ENCODE measurements around the gene HOTAIR. TPM values are rescaled to one million over a fixed set of nuclear protein-coding genes. Genes with fewer than 3 reads are reported as not detected.

HOTAIR gene
- total and polyA plus RNA-seq, 5 donors: not detected

- intact Hi-C loops (cut with DNase I): no loop called here
- no peaks in the 10 kb centered on the region for H3K9me3 ChIP-seq (ENCODE audit: control insufficient read depth, low read length)
- no peak overlapping the region for H3K4me3 ChIP-seq (ENCODE audit: low read length)
- 21% methylated on average over 24 of the region's 24 CpGs for WGBS
- H3K4me1 ChIP-seq (ENCODE audit: control insufficient read depth, insufficient read depth, low read length): no peaks in the 10 kb centered on the region
- DNase-seq (no peak), ATAC-seq (no peak)
- H3K27me3 ChIP-seq (ENCODE audit: control insufficient read depth, insufficient read depth): peaks cover 2% of the 10 kb centered on the region
- H3K27ac ChIP-seq (ENCODE audit: low read length): no peak overlapping the region
Observed at GRCh38 chr12:53968214-53969127, 6.3 kb downstream of the HOTAIR start.

GRCh38 chr12:53967421-53967925 lies 7.3 kb downstream of the HOTAIR start:
- Histone ChIP-seq H3K27ac (ENCODE audit: low read length) (no peak overlapping the region), H3K9me3 (ENCODE audit: control insufficient read depth, low read length) (no peaks in the 10 kb centered on the region), H3K4me1 (ENCODE audit: control insufficient read depth, insufficient read depth, low read length) (no peaks in the 10 kb centered on the region), H3K27me3 (ENCODE audit: control insufficient read depth, insufficient read depth) (peaks cover 2% of the 10 kb centered on the region), H3K4me3 (ENCODE audit: low read length) (no peak overlapping the region)
- WGBS: 16% methylated on average over 5 of the region's 5 CpGs
- intact Hi-C loops (cut with DNase I): no loop called here
- ATAC-seq: no peak
- DNase-seq: no peak

- no peaks in the 10 kb centered on the region for H3K4me1 ChIP-seq (ENCODE audit: control insufficient read depth, insufficient read depth, low read length)
- DNase-seq (no peak), ATAC-seq (no peak)
- 11% methylated on average over 36 of the region's 36 CpGs for WGBS
- H3K4me3 ChIP-seq (ENCODE audit: low read length): peak overlapping the region; percentile 18
- intact Hi-C loops (cut with DNase I): no loop called here
- no peaks in the 10 kb centered on the region for H3K9me3 ChIP-seq (ENCODE audit: control insufficient read depth, low read length)
- no peak overlapping the region for H3K27ac ChIP-seq (ENCODE audit: low read length)
- H3K27me3 ChIP-seq (ENCODE audit: control insufficient read depth, insufficient read depth): peaks cover 2% of the 10 kb centered on the region
Observed at GRCh38 chr12:53966385-53967133, 8.2 kb downstream of the HOTAIR start.

GRCh38 chr12:53966085-53966384 lies 8.7 kb downstream of the HOTAIR start:
- Histone ChIP-seq H3K27me3 (ENCODE audit: control insufficient read depth, insufficient read depth) (peaks cover 2% of the 10 kb centered on the region), H3K4me3 (ENCODE audit: low read length) (no peak overlapping the region), H3K4me1 (ENCODE audit: control insufficient read depth, insufficient read depth, low read length) (no peaks in the 10 kb centered on the region), H3K27ac (ENCODE audit: low read length) (no peak overlapping the region), H3K9me3 (ENCODE audit: control insufficient read depth, low read length) (no peaks in the 10 kb centered on the region)
- WGBS: 5% methylated on average over 15 of the region's 15 CpGs
- DNase-seq (no peak), ATAC-seq (no peak)
- intact Hi-C loops (cut with DNase I): no loop called here

- H3K4me1 ChIP-seq (ENCODE audit: control insufficient read depth, insufficient read depth, low read length): no peaks in the 10 kb centered on the region
- intact Hi-C loops (cut with DNase I): no loop called here
- no peak for DNase-seq
- WGBS: 4% methylated on average over 18 of the region's 18 CpGs
- H3K4me3 ChIP-seq (ENCODE audit: low read length): no peak overlapping the region
- H3K27me3 ChIP-seq (ENCODE audit: control insufficient read depth, insufficient read depth): peaks cover 2% of the 10 kb centered on the region
- H3K27ac ChIP-seq (ENCODE audit: low read length): no peak overlapping the region
- H3K9me3 ChIP-seq (ENCODE audit: control insufficient read depth, low read length): no peaks in the 10 kb centered on the region
- no peak for ATAC-seq
Observed at GRCh38 chr12:53965281-53966084, 9.3 kb downstream of the HOTAIR start.

- Histone ChIP-seq H3K27ac (ENCODE audit: low read length) (no peak overlapping the region), H3K4me3 (ENCODE audit: low read length) (no peak overlapping the region), H3K4me1 (ENCODE audit: control insufficient read depth, insufficient read depth, low read length) (no peaks in the 10 kb centered on the region), H3K27me3 (ENCODE audit: control insufficient read depth, insufficient read depth) (peaks cover 2% of the 10 kb centered on the region), H3K9me3 (ENCODE audit: control insufficient read depth, low read length) (no peaks in the 10 kb centered on the region)
- DNase-seq (no peak), ATAC-seq (no peak)
- WGBS: 12% methylated on average over 2 of the region's 2 CpGs
- intact Hi-C loops (cut with DNase I): no loop called here
Observed at GRCh38 chr12:53964315-53964713, 10.4 kb downstream of the HOTAIR start.

- no peak for DNase-seq
- Histone ChIP-seq H3K27me3 (ENCODE audit: control insufficient read depth, insufficient read depth) (peaks cover 2% of the 10 kb centered on the region), H3K9me3 (ENCODE audit: control insufficient read depth, low read length) (no peaks in the 10 kb centered on the region), H3K4me3 (ENCODE audit: low read length) (no peak overlapping the region), H3K27ac (ENCODE audit: low read length) (no peak overlapping the region), H3K4me1 (ENCODE audit: control insufficient read depth, insufficient read depth, low read length) (no peaks in the 10 kb centered on the region)
- intact Hi-C loops (cut with DNase I): no loop called here
- WGBS: 7% methylated on average over 38 of the region's 38 CpGs
- ATAC-seq: no peak
Observed at GRCh38 chr12:53963434-53964314, 11.1 kb downstream of the HOTAIR start.

- no peaks in the 10 kb centered on the region for H3K4me1 ChIP-seq (ENCODE audit: control insufficient read depth, insufficient read depth, low read length)
- DNase-seq (no peak), ATAC-seq (no peak)
- no peak overlapping the region for H3K27ac ChIP-seq (ENCODE audit: low read length)
- H3K9me3 ChIP-seq (ENCODE audit: control insufficient read depth, low read length): no peaks in the 10 kb centered on the region
- peaks cover 2% of the 10 kb centered on the region for H3K27me3 ChIP-seq (ENCODE audit: control insufficient read depth, insufficient read depth)
- no peak overlapping the region for H3K4me3 ChIP-seq (ENCODE audit: low read length)
- intact Hi-C loops (cut with DNase I): no loop called here
- 24% methylated on average over 7 of the region's 7 CpGs for WGBS
Observed at GRCh38 chr12:53963005-53963404, 11.7 kb downstream of the HOTAIR start.

- ATAC-seq (no peak), DNase-seq (no peak)
- intact Hi-C loops (cut with DNase I): no loop called here
- no peak overlapping the region for H3K4me3 ChIP-seq (ENCODE audit: low read length)
- H3K27ac ChIP-seq (ENCODE audit: low read length): no peak overlapping the region
- WGBS: 2% methylated on average over 72 of the region's 72 CpGs
- H3K9me3 ChIP-seq (ENCODE audit: control insufficient read depth, low read length): no peaks in the 10 kb centered on the region
- peaks cover 2% of the 10 kb centered on the region for H3K27me3 ChIP-seq (ENCODE audit: control insufficient read depth, insufficient read depth)
- no peaks in the 10 kb centered on the region for H3K4me1 ChIP-seq (ENCODE audit: control insufficient read depth, insufficient read depth, low read length)
Observed at GRCh38 chr12:53961025-53961761, 13.6 kb downstream of the HOTAIR start.
